ENCODE measurements around the gene ATAD3C. TPM values are rescaled to one million over a fixed set of nuclear protein-coding genes. Genes with fewer than 3 reads are reported as not detected.
"Not testable (repeated sequence)": the region's sequence is repeated elsewhere in the genome, so short reads cannot be mapped to it uniquely, and the experiment has no call there.

The ATAD3C gene
- polyA plus RNA-seq, 1 of the 3 experiments (the other 2 are of a cell fraction): 0.38 TPM

DNA sequence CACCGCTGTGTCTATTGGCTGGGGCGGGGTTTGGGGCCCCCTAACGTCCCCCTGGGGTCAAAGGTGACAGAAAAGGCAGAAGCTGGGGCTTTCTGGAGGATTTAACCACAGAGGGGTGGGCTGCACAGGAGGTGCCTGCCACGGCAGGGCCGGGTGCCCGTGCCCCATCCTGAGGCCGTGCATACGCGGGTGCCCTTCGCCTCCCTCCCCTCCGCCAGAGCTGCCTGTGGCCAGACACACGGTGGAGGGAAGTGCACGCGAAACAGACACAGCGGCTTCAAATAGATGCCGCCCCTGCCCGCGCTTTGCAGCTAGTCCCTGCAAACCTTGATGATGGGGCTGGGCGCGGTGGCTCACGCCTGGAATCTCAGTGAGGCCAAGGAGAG is 60.0 kb downstream of the ATAD3C start:
- H3K4me2 ChIP-seq; POLR2A ChIA-PET; H2AFZ ChIP-seq (ENCODE audit: low read depth); H4K20me1 ChIP-seq (ENCODE audit: insufficient read depth); H3K4me3 ChIP-seq (ENCODE audit: low read depth in 2 of 2, low read length in 1 of 2); H3K27me3 ChIP-seq (ENCODE audit: insufficient read depth); H3K9ac ChIP-seq; H3K36me3 ChIP-seq (replicated peaks in 1 of 2; ENCODE audit: control insufficient read depth in 1 of 2, insufficient read depth in 2 of 2, low read length in 1 of 2); H3K27ac ChIP-seq (ENCODE audit: low read depth in 2 of 2, low read length in 1 of 2); H3K4me1 ChIP-seq (ENCODE audit: control insufficient read depth in 1 of 2, insufficient read depth in 2 of 2, low read depth in 1 of 2, low read length in 1 of 2); H3K9me3 ChIP-seq; DNase-seq; H3F3A ChIP-seq (replicated peaks; ENCODE audit: insufficient read depth); H3K9me2 ChIP-seq; CTCF ChIA-PET: not testable (repeated sequence)
- WGBS (ENCODE audit: low lambda C conversion rate): 98% methylated on average over 7 of the region's 21 CpGs
- peaks cover 15% of the 10 kb centered on the region; the same call in 1 of the 2 replicates for H3K79me2 ChIP-seq (ENCODE audit: insufficient read depth)

DNA sequence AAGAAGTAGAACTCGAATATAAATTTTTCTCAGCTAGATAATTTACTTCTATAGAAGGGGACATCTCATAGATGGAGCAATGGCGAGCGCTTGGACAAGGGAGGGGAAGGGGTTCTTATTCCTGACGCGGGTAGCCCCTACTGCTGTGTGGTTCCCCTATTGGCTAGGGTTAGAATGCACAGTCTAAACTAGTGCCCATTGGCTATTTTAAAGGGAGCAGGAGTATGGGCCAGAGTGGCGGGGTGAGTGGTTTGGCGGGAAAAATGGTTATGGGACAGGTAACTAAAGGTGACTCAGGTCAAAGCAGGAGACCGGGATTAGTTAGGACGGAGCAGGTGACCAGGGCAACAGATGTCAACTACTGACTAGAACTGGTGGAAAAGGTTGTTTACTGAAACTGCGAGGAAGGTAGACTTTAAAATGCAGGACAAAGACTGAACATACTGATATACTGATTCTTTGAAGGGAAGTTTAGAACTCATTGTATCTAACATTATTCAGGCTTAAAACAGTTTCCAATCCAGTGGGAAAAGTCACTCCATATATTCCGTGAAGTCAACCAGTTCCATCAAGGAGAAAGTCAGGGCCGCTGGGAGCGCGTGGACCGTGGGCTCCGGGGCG is 61.5 kb downstream of the ATAD3C start:
- Histone ChIP-seq H3K36me3 (replicated peaks in 1 of 2; ENCODE audit: control insufficient read depth in 1 of 2, insufficient read depth in 2 of 2, low read length in 1 of 2) (no peaks in the 10 kb centered on the region), H2AFZ (ENCODE audit: low read depth) (peak overlapping the region; percentile 79), H3K27me3 (ENCODE audit: insufficient read depth) (no peaks in the 10 kb centered on the region), H3K27ac (ENCODE audit: low read depth in 2 of 2, low read length in 1 of 2) (peak overlapping the region; percentile 87 to 94), H3K4me1 (ENCODE audit: control insufficient read depth in 1 of 2, insufficient read depth in 2 of 2, low read depth in 1 of 2, low read length in 1 of 2) (peaks cover 0 to 4% of the 10 kb centered on the region in 2 experiments; a peak in 1 of 4 replicates), H3F3A (replicated peaks; ENCODE audit: insufficient read depth) (peaks cover 3% of the 10 kb centered on the region), H3K9me3 (no peaks in the 10 kb centered on the region), H3K79me2 (ENCODE audit: insufficient read depth) (peaks cover 28% of the 10 kb centered on the region; the same call in 1 of the 2 replicates), H3K4me2 (peak overlapping the region; percentile 91), H3K9me2 (no peaks in the 10 kb centered on the region), H3K9ac (peak overlapping the region; percentile 96), H3K4me3 (ENCODE audit: low read depth in 2 of 2, low read length in 1 of 2) (peak overlapping the region; percentile 77 to 88), H4K20me1 (ENCODE audit: insufficient read depth) (no peaks in the 10 kb centered on the region)
- TF ChIP-seq, protein P1, sequence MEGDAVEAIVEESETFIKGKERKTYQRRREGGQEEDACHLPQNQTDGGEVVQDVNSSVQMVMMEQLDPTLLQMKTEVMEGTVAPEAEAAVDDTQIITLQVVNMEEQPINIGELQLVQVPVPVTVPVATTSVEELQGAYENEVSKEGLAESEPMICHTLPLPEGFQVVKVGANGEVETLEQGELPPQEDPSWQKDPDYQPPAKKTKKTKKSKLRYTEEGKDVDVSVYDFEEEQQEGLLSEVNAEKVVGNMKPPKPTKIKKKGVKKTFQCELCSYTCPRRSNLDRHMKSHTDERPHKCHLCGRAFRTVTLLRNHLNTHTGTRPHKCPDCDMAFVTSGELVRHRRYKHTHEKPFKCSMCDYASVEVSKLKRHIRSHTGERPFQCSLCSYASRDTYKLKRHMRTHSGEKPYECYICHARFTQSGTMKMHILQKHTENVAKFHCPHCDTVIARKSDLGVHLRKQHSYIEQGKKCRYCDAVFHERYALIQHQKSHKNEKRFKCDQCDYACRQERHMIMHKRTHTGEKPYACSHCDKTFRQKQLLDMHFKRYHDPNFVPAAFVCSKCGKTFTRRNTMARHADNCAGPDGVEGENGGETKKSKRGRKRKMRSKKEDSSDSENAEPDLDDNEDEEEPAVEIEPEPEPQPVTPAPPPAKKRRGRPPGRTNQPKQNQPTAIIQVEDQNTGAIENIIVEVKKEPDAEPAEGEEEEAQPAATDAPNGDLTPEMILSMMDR (IDR thresholded peaks at IDR 0.05): peak; percentile 6; the same call in 1 of the 2 replicates
- TF ChIP-seq NFIC (IDR thresholded peaks at IDR 0.05; ENCODE audit: borderline replicate concordance): no peak
- WGBS (ENCODE audit: low lambda C conversion rate): 54% methylated on average over 10 of the region's 17 CpGs
- ChIA-PET CTCF (interaction anchor here (0.7 kb wide), 1 partner anchor 112 kb away, joined by 3 read pairs; the partner anchor contains the start of gene CCNL2), POLR2A (no interaction called here)
- peak; percentile 52 for DNase-seq

DNA sequence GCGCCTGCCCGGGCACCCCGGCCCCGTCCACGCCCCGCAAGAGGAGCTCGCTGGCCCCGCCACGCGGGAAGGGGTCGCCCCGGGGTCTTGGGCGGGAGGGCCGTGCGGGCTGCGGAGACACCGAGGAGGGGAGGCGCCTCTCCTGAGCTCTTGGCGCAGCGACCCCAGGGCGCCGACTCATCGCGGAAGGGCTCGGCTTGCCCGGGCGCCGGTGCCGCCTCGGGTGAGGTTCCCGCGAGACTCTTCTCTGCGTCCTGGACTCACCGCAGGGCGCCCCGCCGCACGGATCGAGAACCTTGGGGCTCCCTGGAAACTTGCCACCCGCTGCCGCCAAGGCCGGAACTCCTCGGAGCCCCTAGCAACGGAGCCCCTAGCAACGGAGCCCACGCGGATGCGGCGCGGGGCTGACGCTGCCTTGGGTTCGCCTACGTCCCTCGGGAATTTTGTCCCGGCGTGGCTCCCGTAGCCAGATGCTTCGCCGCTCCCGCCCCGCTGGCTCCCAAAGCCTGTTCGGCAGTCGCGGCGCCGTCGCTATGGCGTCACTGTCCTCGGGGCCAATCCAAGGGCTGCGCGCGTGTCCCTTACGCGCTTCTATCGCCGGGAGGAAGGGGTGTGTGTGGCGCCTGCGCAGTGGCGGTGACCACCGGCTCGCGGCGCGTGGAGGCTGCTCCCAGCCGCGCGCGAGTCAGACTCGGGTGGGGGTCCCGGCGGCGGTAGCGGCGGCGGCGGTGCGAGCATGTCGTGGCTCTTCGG is 62.2 kb downstream of the ATAD3C start, which contains the start of gene ATAD3A:
ATAD3A (plus strand) TSS at position 630 of the 753 bp plus-strand sequence; CDS start at position 737, 107 bp downstream.
- peak; percentile 98 for DNase-seq
- peaks cover 0 to 4% of the 10 kb centered on the region in 2 experiments; a peak in 1 of 4 replicates for H3K4me1 ChIP-seq (ENCODE audit: control insufficient read depth in 1 of 2, insufficient read depth in 2 of 2, low read depth in 1 of 2, low read length in 1 of 2)
- peak within 1 kb of the TSS; percentile 87 to 94 for H3K27ac ChIP-seq (ENCODE audit: low read depth in 2 of 2, low read length in 1 of 2)
- no peaks in the 10 kb centered on the region for H3K27me3 ChIP-seq (ENCODE audit: insufficient read depth)
- H3K9me2 ChIP-seq: no peaks in the 10 kb centered on the region
- 2% methylated on average over 22 of the region's 99 CpGs for whole genome bisulfite sequencing (ENCODE audit: low lambda C conversion rate)
- peak within 1 kb of the TSS; percentile 77 to 88 for H3K4me3 ChIP-seq (ENCODE audit: low read depth in 2 of 2, low read length in 1 of 2)
- H3K79me2 ChIP-seq (ENCODE audit: insufficient read depth): peaks cover 32% of the 10 kb centered on the region; the same call in 1 of the 2 replicates
- peak within 1 kb of the TSS; percentile 96 for H3K9ac ChIP-seq
- H3F3A ChIP-seq (replicated peaks; ENCODE audit: insufficient read depth): no peaks in the 10 kb centered on the region
- H3K9me3 ChIP-seq: no peaks in the 10 kb centered on the region
- ChIA-PET POLR2A (no interaction called here), CTCF (interaction anchor here (0.7 kb wide), 1 partner anchor 113 kb away, joined by 3 read pairs; the partner anchor contains the start of gene CCNL2)
- no peaks in the 10 kb centered on the region for H3K36me3 ChIP-seq (replicated peaks in 1 of 2; ENCODE audit: control insufficient read depth in 1 of 2, insufficient read depth in 2 of 2, low read length in 1 of 2)
- H4K20me1 ChIP-seq (ENCODE audit: insufficient read depth): no peaks in the 10 kb centered on the region
- peak within 1 kb of the TSS; percentile 91 for H3K4me2 ChIP-seq
- H2AFZ ChIP-seq (ENCODE audit: low read depth): peak within 1 kb of the TSS; percentile 79
- TF ChIP-seq JUND (IDR thresholded peaks at IDR 0.05): no peak
- TF ChIP-seq, protein P2, sequence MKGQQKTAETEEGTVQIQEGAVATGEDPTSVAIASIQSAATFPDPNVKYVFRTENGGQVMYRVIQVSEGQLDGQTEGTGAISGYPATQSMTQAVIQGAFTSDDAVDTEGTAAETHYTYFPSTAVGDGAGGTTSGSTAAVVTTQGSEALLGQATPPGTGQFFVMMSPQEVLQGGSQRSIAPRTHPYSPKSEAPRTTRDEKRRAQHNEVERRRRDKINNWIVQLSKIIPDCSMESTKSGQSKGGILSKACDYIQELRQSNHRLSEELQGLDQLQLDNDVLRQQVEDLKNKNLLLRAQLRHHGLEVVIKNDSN (IDR thresholded peaks at IDR 0.05; ENCODE audit: borderline replicate concordance, low read depth): no peak
- no peak for TF ChIP-seq GATA2 (CRISPR knock-in tag; IDR thresholded peaks at IDR 0.05)
- TF ChIP-seq, protein P3, sequence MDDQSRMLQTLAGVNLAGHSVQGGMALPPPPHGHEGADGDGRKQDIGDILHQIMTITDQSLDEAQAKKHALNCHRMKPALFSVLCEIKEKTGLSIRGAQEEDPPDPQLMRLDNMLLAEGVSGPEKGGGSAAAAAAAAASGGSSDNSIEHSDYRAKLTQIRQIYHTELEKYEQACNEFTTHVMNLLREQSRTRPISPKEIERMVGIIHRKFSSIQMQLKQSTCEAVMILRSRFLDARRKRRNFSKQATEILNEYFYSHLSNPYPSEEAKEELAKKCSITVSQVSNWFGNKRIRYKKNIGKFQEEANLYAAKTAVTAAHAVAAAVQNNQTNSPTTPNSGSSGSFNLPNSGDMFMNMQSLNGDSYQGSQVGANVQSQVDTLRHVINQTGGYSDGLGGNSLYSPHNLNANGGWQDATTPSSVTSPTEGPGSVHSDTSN (IDR thresholded peaks at IDR 0.05): no peak
- peak; percentile 90 for TF ChIP-seq NRF1 (IDR thresholded peaks at IDR 0.05; ENCODE audit: low read depth, low read length)
- no peak for TF ChIP-seq YY1 (IDR thresholded peaks at IDR 0.05; ENCODE audit: low read depth)
- no peak for TF ChIP-seq TCF12 (IDR thresholded peaks at IDR 0.05)
- no peak for TF ChIP-seq RFX5 (IDR thresholded peaks at IDR 0.05; ENCODE audit: low read length)
- TF ChIP-seq, protein P4, sequence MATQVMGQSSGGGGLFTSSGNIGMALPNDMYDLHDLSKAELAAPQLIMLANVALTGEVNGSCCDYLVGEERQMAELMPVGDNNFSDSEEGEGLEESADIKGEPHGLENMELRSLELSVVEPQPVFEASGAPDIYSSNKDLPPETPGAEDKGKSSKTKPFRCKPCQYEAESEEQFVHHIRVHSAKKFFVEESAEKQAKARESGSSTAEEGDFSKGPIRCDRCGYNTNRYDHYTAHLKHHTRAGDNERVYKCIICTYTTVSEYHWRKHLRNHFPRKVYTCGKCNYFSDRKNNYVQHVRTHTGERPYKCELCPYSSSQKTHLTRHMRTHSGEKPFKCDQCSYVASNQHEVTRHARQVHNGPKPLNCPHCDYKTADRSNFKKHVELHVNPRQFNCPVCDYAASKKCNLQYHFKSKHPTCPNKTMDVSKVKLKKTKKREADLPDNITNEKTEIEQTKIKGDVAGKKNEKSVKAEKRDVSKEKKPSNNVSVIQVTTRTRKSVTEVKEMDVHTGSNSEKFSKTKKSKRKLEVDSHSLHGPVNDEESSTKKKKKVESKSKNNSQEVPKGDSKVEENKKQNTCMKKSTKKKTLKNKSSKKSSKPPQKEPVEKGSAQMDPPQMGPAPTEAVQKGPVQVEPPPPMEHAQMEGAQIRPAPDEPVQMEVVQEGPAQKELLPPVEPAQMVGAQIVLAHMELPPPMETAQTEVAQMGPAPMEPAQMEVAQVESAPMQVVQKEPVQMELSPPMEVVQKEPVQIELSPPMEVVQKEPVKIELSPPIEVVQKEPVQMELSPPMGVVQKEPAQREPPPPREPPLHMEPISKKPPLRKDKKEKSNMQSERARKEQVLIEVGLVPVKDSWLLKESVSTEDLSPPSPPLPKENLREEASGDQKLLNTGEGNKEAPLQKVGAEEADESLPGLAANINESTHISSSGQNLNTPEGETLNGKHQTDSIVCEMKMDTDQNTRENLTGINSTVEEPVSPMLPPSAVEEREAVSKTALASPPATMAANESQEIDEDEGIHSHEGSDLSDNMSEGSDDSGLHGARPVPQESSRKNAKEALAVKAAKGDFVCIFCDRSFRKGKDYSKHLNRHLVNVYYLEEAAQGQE (IDR thresholded peaks at IDR 0.05; ENCODE audit: low read depth, low read length): no peak
- no peak for TF ChIP-seq FOXM1 (IDR thresholded peaks at IDR 0.05; ENCODE audit: low read depth)
- TF ChIP-seq NFIC (IDR thresholded peaks at IDR 0.05; ENCODE audit: borderline replicate concordance): no peak
- TF ChIP-seq MXI1 (IDR thresholded peaks at IDR 0.05; ENCODE audit: low read depth, low read length): peak; percentile 78

Data from SK-N-SH (cell line).